Posterior vena cava (tissue), 2 donors: ENCODE measurements around the gene FBXO11. TPM values are rescaled to one million over a fixed set of nuclear protein-coding genes. Genes with fewer than 3 reads are reported as not detected.
"Not testable (repeated sequence)": the region's sequence is repeated elsewhere in the genome, so short reads cannot be mapped to it uniquely, and the experiment has no call there.

Experiments used
- DNase-seq: peaks from one replicate; pipeline ENCODE4 v3.0.0-alpha.2; 2020; ENCODE audit warnings: low spot score
- intact Hi-C, 2 donors: fragments of 100-400 bp; cut with DNase I; formaldehyde crosslinking; loops; one replicate each; pipeline versions ENCODE4 v1.14.1 to v1.14.2; 2022 to 2023
- total RNA-seq, 2 donors: library from RNA; stranded (reverse); fragmentation: NEBNext Ultra II Directional; extraction: Animal tissue kit (Norgen Biotek cat#: 25700); gene quantifications; one replicate each; pipeline ENCODE4 v1.2.1, GENCODE V29; 2021
- donor health status: DM: yes; HTN: yes; CAD: no.
- donor health status: DM: yes; HTN: yes; CAD: no.

FBXO11 gene
- total RNA-seq, 2 donors from 2014 or later, result 61.2 to 64.6 TPM

GRCh38 chr2:47867205-47867604 is 39.1 kb downstream of the FBXO11 start:
- intact Hi-C loops, result no loop called here

GRCh38 chr2:47864566-47864965 is 41.7 kb downstream of the FBXO11 start:
- intact Hi-C loops, result no loop called here
- DNase-seq, result no peak

More at GRCh38 chr2:47867205-47867604, 39.1 kb downstream of the FBXO11 start:
- no peak for DNase-seq

GRCh38 chr2:47862949-47863348 is 43.3 kb downstream of the FBXO11 start:
- intact Hi-C loops, result no loop called here
- no peak for DNase-seq

- DNase-seq, result not testable (repeated sequence)
- intact Hi-C loops, result loop anchor here in 1 of 2 donors (10.0 kb wide), 2 partner anchors 252 to 572 kb away; no protein-coding TSS in a partner anchor
Measured at GRCh38 chr2:47853067-47853777, 53.1 kb downstream of the FBXO11 start.

GRCh38 chr2:47850198-47850597 is 56.1 kb downstream of the FBXO11 start:
- intact Hi-C loops, result loop anchor here in 1 of 2 donors (10.0 kb wide), 2 partner anchors 255 to 575 kb away; no protein-coding TSS in a partner anchor

GRCh38 chr2:47849368-47849767 is 56.9 kb downstream of the FBXO11 start:
- DNase-seq, result no peak
- intact Hi-C loops, result no loop called here

More at GRCh38 chr2:47850198-47850597, 56.1 kb downstream of the FBXO11 start:
- no peak for DNase-seq

- intact Hi-C loops, result no loop called here
- DNase-seq, result no peak
Measured at GRCh38 chr2:47844162-47844561, 62.1 kb downstream of the FBXO11 start.

- intact Hi-C loops, result no loop called here
- DNase-seq, result no peak
Measured at GRCh38 chr2:47843407-47843806, 62.9 kb downstream of the FBXO11 start.

GRCh38 chr2:47842846-47843245 is 63.5 kb downstream of the FBXO11 start:
- intact Hi-C loops, result no loop called here
- no peak for DNase-seq

- intact Hi-C loops, result no loop called here
- no peak for DNase-seq
Measured at GRCh38 chr2:47838686-47839085, 67.6 kb downstream of the FBXO11 start.

- intact Hi-C loops, result no loop called here
- DNase-seq, result no peak
Measured at GRCh38 chr2:47838249-47838648, 68.0 kb downstream of the FBXO11 start.

- DNase-seq, result no peak
- intact Hi-C loops, result no loop called here
Measured at GRCh38 chr2:47833516-47833968, 72.8 kb downstream of the FBXO11 start.

- DNase-seq, result no peak
- intact Hi-C loops, result no loop called here
Measured at GRCh38 chr2:47822518-47822917, 83.8 kb downstream of the FBXO11 start.

- no peak for DNase-seq
- intact Hi-C loops, result no loop called here
Measured at GRCh38 chr2:47819834-47820233, 86.5 kb downstream of the FBXO11 start.

- no peak for DNase-seq
- intact Hi-C loops, result no loop called here
Measured at GRCh38 chr2:47818777-47819176, 87.5 kb downstream of the FBXO11 start.

- intact Hi-C loops, result no loop called here
Measured at GRCh38 chr2:47815764-47816163, 90.5 kb downstream of the FBXO11 start.

GRCh38 chr2:47811668-47812067 is 94.6 kb downstream of the FBXO11 start:
- no peak for DNase-seq
- intact Hi-C loops, result no loop called here

More at GRCh38 chr2:47815764-47816163, 90.5 kb downstream of the FBXO11 start:
- no peak for DNase-seq

- intact Hi-C loops, result no loop called here
- no peak for DNase-seq
Measured at GRCh38 chr2:47810850-47811249, 95.4 kb downstream of the FBXO11 start.

- no peak for DNase-seq
Measured at GRCh38 chr2:47809903-47810302, 96.4 kb downstream of the FBXO11 start.

GRCh38 chr2:47808614-47809013 is 97.7 kb downstream of the FBXO11 start:
- DNase-seq, result no peak
- intact Hi-C loops, result no loop called here

More at GRCh38 chr2:47809903-47810302, 96.4 kb downstream of the FBXO11 start:
- intact Hi-C loops, result no loop called here

- DNase-seq, result no peak
- intact Hi-C loops, result no loop called here
Measured at GRCh38 chr2:47805850-47806249, 100.4 kb downstream of the FBXO11 start.
